Parathyroid adenoma (tissue), 2 donors: Measurements from ENCODE around the gene PYY.
A peak's percentile ranks its signal among the peaks of the same experiment; 100 is the strongest.

Source experiments
- H2AFZ ChIP-seq: fragments of 300-600 bp; sonication (generic); one replicate; pipeline ENCODE4 v1.7.0; 2017; ENCODE audit warnings: antibody characterized with exemption, mild to moderate bottlenecking
- H3K27ac ChIP-seq: fragments of 300-600 bp; sonication (generic); one replicate; pipeline ENCODE4 v1.7.0; 2017
- H3K27me3 ChIP-seq: fragments of 300-600 bp; sonication (generic); one replicate; pipeline ENCODE4 v1.7.0; 2017; ENCODE audit warnings: low read length; ENCODE audit not compliant: control insufficient read depth, insufficient read depth
- H3K36me3 ChIP-seq: fragments of 300-600 bp; sonication (generic); one replicate; pipeline ENCODE4 v1.7.0; 2017; ENCODE audit warnings: low read length; ENCODE audit not compliant: control insufficient read depth, insufficient read depth
- H3K4me1 ChIP-seq: fragments of 300-600 bp; sonication (generic); one replicate; pipeline ENCODE4 v1.7.0; 2017; ENCODE audit warnings: control low read depth
- H3K4me2 ChIP-seq: fragments of 300-600 bp; sonication (generic); one replicate; pipeline ENCODE4 v1.7.0; 2017; ENCODE audit warnings: low read length
- H3K4me3 ChIP-seq: fragments of 300-600 bp; sonication (generic); one replicate; pipeline ENCODE4 v1.7.0; 2017; ENCODE audit warnings: low read depth, low read length
- H3K79me2 ChIP-seq: fragments of 300-600 bp; sonication (generic); one replicate; pipeline ENCODE4 v1.7.0; 2017; ENCODE audit warnings: control low read depth
- H3K9ac ChIP-seq: fragments of 300-600 bp; sonication (generic); one replicate; pipeline ENCODE4 v1.7.0; 2017; ENCODE audit warnings: mild to moderate bottlenecking
- H3K9me3 ChIP-seq: fragments of 300-600 bp; sonication (generic); one replicate; pipeline ENCODE4 v1.7.0; 2017; ENCODE audit warnings: low read length; ENCODE audit not compliant: control insufficient read depth
- CTCF ChIP-seq: fragments of 300-600 bp; sonication (generic); IDR thresholded peaks from one replicate; pipeline ENCODE4 v1.7.0; 2017; ENCODE audit warnings: antibody characterized with exemption, mild to moderate bottlenecking
- donor health status: primary hyperparathyroidism.

Gene PYY

DNA sequence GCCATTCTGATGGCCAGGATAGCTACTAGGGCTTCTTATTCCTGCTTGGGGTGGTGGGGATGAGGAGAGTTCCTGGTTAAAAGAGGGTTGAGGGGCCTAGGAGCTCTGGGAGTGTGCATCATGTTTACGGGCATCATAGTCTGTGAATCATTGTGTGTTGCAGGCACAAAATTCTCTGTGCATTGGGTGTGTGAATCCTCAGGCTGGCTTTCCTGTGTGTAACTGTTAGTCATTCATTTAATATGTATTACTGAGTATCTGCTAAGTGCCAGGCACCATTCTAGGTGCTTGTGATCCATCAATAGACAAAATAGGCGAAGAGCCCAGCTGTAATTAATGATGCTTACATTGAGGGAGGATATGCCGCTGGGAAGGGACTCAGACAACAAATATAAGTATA is 17.3 kb downstream of the PYY start:
- Histone ChIP-seq H3K9me3 (no peaks in the 10 kb centered on the region), H3K4me2 (no peak overlapping the region), H3K36me3 (no peaks in the 10 kb centered on the region), H3K9ac (no peak overlapping the region), H3K27me3 (no peaks in the 10 kb centered on the region), H2AFZ (peak overlapping the region; percentile 36), H3K27ac (peak overlapping the region; percentile 53), H3K4me3 (no peak overlapping the region), H3K4me1 (peaks cover 29% of the 10 kb centered on the region), H3K79me2 (no peaks in the 10 kb centered on the region)
- no peak for TF ChIP-seq CTCF

- Histone ChIP-seq H3K9me3 (no peaks in the 10 kb centered on the region), H3K79me2 (no peaks in the 10 kb centered on the region), H3K9ac (no peak overlapping the region), H3K27ac (peak overlapping the region; percentile 53), H3K4me3 (no peak overlapping the region), H3K27me3 (no peaks in the 10 kb centered on the region), H3K4me1 (peaks cover 33% of the 10 kb centered on the region), H3K4me2 (no peak overlapping the region), H2AFZ (peak overlapping the region; percentile 36), H3K36me3 (no peaks in the 10 kb centered on the region)
- no peak for TF ChIP-seq CTCF
Observed at GRCh38 chr17:43935926-43936261, 17.8 kb downstream of the PYY start.

- no peaks in the 10 kb centered on the region for H3K27me3 ChIP-seq
- peak overlapping the region; percentile 53 for H3K27ac ChIP-seq
- H3K79me2 ChIP-seq = no peaks in the 10 kb centered on the region
- H3K9ac ChIP-seq = no peak overlapping the region
- peaks cover 33% of the 10 kb centered on the region for H3K4me1 ChIP-seq
- H3K36me3 ChIP-seq = no peaks in the 10 kb centered on the region
- no peak for TF ChIP-seq CTCF
- H2AFZ ChIP-seq = peak overlapping the region; percentile 36
- H3K4me2 ChIP-seq = no peak overlapping the region
- H3K4me3 ChIP-seq = no peak overlapping the region
- no peaks in the 10 kb centered on the region for H3K9me3 ChIP-seq
Observed at GRCh38 chr17:43935204-43935925, 18.4 kb downstream of the PYY start.

GRCh38 chr17:43932923-43933322 is 20.8 kb downstream of the PYY start:
- Histone ChIP-seq H3K4me2 (no peak overlapping the region), H3K4me1 (peaks cover 34% of the 10 kb centered on the region), H3K9me3 (no peaks in the 10 kb centered on the region), H3K4me3 (no peak overlapping the region), H3K27ac (no peak overlapping the region), H3K27me3 (no peaks in the 10 kb centered on the region), H3K79me2 (no peaks in the 10 kb centered on the region), H2AFZ (no peak overlapping the region), H3K9ac (no peak overlapping the region), H3K36me3 (no peaks in the 10 kb centered on the region)
- no peak for TF ChIP-seq CTCF

GRCh38 chr17:43932357-43932756 is 21.4 kb downstream of the PYY start:
- no peaks in the 10 kb centered on the region for H3K9me3 ChIP-seq
- no peak overlapping the region for H3K4me2 ChIP-seq
- H3K36me3 ChIP-seq = no peaks in the 10 kb centered on the region
- no peak overlapping the region for H3K9ac ChIP-seq
- no peak overlapping the region for H3K27ac ChIP-seq
- H3K27me3 ChIP-seq = no peaks in the 10 kb centered on the region
- H3K4me1 ChIP-seq = peaks cover 34% of the 10 kb centered on the region
- no peak for TF ChIP-seq CTCF
- H2AFZ ChIP-seq = no peak overlapping the region
- no peak overlapping the region for H3K4me3 ChIP-seq
- no peaks in the 10 kb centered on the region for H3K79me2 ChIP-seq
